Esophagus muscularis mucosa (tissue), 4 donors: ENCODE results near the gene ARCN1. TPM values are rescaled to one million over a fixed set of nuclear protein-coding genes. Genes with fewer than 3 reads are reported as not detected.

ENCODE experiments used
- DNase-seq: peaks from one replicate; pipeline ENCODE4 v3.0.0-alpha.2; 2017; ENCODE audit errors: extremely low spot score
- H3K27ac ChIP-seq, 4 donors: fragments of 200-600 bp; sonication (generic); replicated peaks in 1 of 4; 1 replicate in 3 of 4; 2 replicates in 1 of 4; pipeline ENCODE4 v1.5.1; 2016 to 2019; ENCODE audit warnings: mild to moderate bottlenecking in 1 of 4
- H3K27me3 ChIP-seq, 4 donors: fragments of 200-600 bp; sonication (generic); one replicate each; pipeline versions ENCODE4 v1.5.1 to v1.6.0; 2016 to 2019
- H3K36me3 ChIP-seq, 4 donors: fragments of 200-600 bp; sonication (generic); one replicate each; pipeline ENCODE4 v1.5.1; 2016 to 2019
- H3K4me1 ChIP-seq, 4 donors: fragments of 200-600 bp; sonication (generic); one replicate each; pipeline ENCODE4 v1.5.1; 2016 to 2019
- H3K4me3 ChIP-seq, 4 donors: fragments of 200-600 bp; sonication (generic); 1 replicate in 2 of 4; 2 replicates in 2 of 4; pipeline ENCODE4 v1.5.1; 2016 to 2019; ENCODE audit warnings: mild to moderate bottlenecking in 4 of 4, moderate library complexity in 1 of 4
- H3K9me3 ChIP-seq, 4 donors: fragments of 200-600 bp; sonication (generic); 1 replicate in 3 of 4; 2 replicates in 1 of 4; pipeline ENCODE4 v1.5.1; 2016 to 2019
- EP300 ChIP-seq: sonication (generic); formaldehyde crosslinking; IDR thresholded peaks from one replicate; pipeline ENCODE4 v1.6.1; 2017; ENCODE audit warnings: antibody characterized with exemption
- POLR2A ChIP-seq: fragments of 450-650 bp; IDR thresholded peaks from one replicate; pipeline ENCODE4 v1.6.1; 2017; ENCODE audit warnings: antibody characterized with exemption, moderate library complexity, mild to moderate bottlenecking, low read depth
- POLR2AphosphoS5 ChIP-seq, 2 donors: sonication (generic); formaldehyde crosslinking; IDR thresholded peaks; one replicate each; pipeline ENCODE4 v1.6.1; 2017; ENCODE audit warnings: antibody characterized with exemption in 2 of 2
- WGBS: methylation state at CpG from one replicate; pipeline ENCODE4 v1.1.5; 2018; 5-methylcytosine and 5-hydroxymethylcytosine counted together
- intact Hi-C: fragments of 100-400 bp; cut with DNase I; formaldehyde crosslinking; loops from one replicate; pipeline ENCODE4 v1.15.1; 2023
- total RNA-seq, 4 donors: library from RNA; depleted of rRNA; stranded (reverse); fragments of >200 nt; gene quantifications; one replicate each; pipeline versions ENCODE4 v1.1.0 to v1.2.1, GENCODE V29; 2016
- TF ChIP-seq, protein P1 (sequence below), 3 experiments: fragments of 200-600 bp in 2 of 3; fragments of 450-650 bp in 1 of 3; sonication (generic) in 2 of 3; IDR thresholded peaks; one replicate each; pipeline ENCODE4 v1.5.1; 2017 to 2019; ENCODE audit warnings: antibody characterized with exemption in 3 of 3, mild to moderate bottlenecking in 2 of 3, moderate library complexity in 1 of 3

Gene ARCN1
- total RNA-seq, 4 donors from 2014 or later = 83.9 to 115 (median 102) TPM

DNA sequence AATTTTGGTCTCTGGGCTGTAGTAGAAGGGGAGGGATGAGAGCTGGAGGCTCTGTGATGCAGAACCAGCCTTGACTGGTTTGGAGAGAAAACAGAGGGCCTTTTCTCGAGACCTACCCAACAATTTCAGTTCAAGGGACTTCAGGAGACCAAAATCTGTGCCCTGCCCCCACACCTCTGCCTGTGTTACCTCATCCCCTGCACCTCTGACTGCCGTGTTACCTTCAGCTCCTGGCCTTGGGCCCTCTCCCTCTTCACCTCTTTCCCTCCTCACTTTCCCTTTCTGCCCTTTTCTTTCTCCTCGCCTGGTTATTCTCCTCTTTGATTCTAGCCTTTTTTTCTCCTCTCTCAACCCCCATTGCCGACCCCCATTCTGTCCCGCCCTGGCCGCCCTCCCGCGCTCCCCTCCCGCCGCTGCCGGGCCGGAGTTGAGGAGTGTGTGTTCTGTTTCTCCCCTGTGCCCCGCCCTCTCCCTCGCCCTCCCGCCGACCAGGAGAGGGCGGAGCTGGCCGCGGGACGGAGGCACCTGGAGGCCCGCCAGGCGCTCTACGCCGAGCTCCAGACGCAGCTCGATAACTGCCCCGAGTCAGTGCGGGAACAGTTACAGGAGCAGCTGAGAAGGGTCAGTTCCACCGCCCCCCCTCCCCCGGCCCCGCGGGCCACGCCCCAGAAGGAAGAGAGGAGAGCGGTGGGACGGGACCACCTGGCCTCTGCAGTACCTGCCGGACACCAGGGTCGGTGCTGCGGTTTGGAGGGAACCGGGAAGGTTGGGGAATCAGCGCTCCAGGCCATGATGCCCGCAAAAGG, 62.4 kb downstream of the ARCN1 start:
- WGBS = 28% methylated on average over 28 of the region's 41 CpGs
- TF ChIP-seq, protein P1, sequence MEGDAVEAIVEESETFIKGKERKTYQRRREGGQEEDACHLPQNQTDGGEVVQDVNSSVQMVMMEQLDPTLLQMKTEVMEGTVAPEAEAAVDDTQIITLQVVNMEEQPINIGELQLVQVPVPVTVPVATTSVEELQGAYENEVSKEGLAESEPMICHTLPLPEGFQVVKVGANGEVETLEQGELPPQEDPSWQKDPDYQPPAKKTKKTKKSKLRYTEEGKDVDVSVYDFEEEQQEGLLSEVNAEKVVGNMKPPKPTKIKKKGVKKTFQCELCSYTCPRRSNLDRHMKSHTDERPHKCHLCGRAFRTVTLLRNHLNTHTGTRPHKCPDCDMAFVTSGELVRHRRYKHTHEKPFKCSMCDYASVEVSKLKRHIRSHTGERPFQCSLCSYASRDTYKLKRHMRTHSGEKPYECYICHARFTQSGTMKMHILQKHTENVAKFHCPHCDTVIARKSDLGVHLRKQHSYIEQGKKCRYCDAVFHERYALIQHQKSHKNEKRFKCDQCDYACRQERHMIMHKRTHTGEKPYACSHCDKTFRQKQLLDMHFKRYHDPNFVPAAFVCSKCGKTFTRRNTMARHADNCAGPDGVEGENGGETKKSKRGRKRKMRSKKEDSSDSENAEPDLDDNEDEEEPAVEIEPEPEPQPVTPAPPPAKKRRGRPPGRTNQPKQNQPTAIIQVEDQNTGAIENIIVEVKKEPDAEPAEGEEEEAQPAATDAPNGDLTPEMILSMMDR (IDR thresholded peaks at IDR 0.05) = peak; percentile 28 to 54 (median 43)
- TF ChIP-seq POLR2AphosphoS5 (IDR thresholded peaks at IDR 0.05) (peak; percentile 53 to 67), EP300 (no peak)
- no peaks in the 10 kb centered on the region for H3K27me3 ChIP-seq
- intact Hi-C loops = no loop called here
- no peak for DNase-seq
- H3K9me3 ChIP-seq = no peaks in the 10 kb centered on the region
- H3K4me1 ChIP-seq = peaks cover 48 to 62% (median 58%) of the 10 kb centered on the region in 4 donors
- H3K4me3 ChIP-seq = peak overlapping the region; percentile 42 to 55 (median 48)
- peak overlapping the region; percentile 81 to 87 (median 84) for H3K27ac ChIP-seq
- peaks cover 0 to 100% (median 56%) of the 10 kb centered on the region in 4 donors for H3K36me3 ChIP-seq

DNA sequence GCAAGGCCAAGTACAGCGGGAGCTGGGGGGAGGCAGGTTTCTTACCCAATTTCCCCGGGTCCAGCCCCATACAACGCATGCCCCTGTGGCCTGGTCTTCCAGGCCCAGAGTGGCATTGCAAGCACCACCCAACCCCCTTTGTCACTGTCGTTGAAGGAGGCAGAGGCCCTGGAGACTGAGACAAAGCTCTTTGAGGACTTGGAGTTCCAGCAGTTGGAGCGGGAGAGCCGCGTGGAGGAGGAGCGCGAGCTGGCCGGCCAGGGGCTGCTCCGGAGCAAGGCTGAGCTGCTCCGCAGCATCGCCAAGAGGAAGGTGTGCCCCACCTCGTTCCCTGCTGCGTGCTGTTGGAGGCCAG, 63.0 kb downstream of the ARCN1 start:
- Histone ChIP-seq H3K4me3 (peak overlapping the region; percentile 42 to 55 (median 48)), H3K27me3 (no peaks in the 10 kb centered on the region), H3K9me3 (no peaks in the 10 kb centered on the region), H3K4me1 (peaks cover 50 to 65% (median 58%) of the 10 kb centered on the region in 4 donors), H3K36me3 (peaks cover 0 to 100% (median 59%) of the 10 kb centered on the region in 4 donors), H3K27ac (peak overlapping the region; percentile 81 to 87 (median 84))
- intact Hi-C loops = no loop called here
- 45% methylated on average over 14 of the region's 15 CpGs for WGBS
- DNase-seq = no peak
- no peak for TF ChIP-seq POLR2AphosphoS5 (IDR thresholded peaks at IDR 0.05)
- TF ChIP-seq, protein P1 (IDR thresholded peaks at IDR 0.05) = no peak
- TF ChIP-seq EP300 = no peak
- TF ChIP-seq POLR2A = no peak

DNA sequence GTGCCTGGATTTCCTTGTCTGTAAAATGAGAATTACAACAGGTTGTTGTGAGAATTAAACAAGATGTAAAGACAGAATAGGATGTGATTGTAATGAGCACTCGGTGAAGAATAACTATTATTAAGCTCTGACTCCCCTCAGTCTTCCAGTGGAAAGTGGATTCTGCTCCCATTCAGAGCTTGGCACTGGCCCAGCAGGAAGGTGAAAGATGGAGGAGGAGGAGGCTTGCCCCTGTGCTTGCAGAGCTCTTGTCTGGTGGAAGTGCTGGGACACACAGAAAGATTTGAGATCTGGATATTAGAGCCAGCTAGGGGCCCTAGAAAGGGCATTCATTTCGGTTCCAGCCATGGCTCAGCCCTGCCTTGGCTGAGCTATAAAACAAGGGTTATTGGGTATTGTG, 63.4 kb downstream of the ARCN1 start:
- H3K4me3 ChIP-seq = peak overlapping the region in 2 of 4 donors; percentile 42 to 52
- H3K9me3 ChIP-seq = no peaks in the 10 kb centered on the region
- peaks cover 0 to 100% (median 61%) of the 10 kb centered on the region in 4 donors for H3K36me3 ChIP-seq
- H3K27ac ChIP-seq = peak overlapping the region; percentile 81 to 87 (median 84)
- intact Hi-C loops = no loop called here
- no peak for DNase-seq
- no peaks in the 10 kb centered on the region for H3K27me3 ChIP-seq
- WGBS = 57% methylated on average over 2 of the region's 2 CpGs
- TF ChIP-seq POLR2A = no peak
- no peak for TF ChIP-seq POLR2AphosphoS5 (IDR thresholded peaks at IDR 0.05)
- TF ChIP-seq, protein P1 (IDR thresholded peaks at IDR 0.05) = no peak
- TF ChIP-seq EP300 = no peak
- H3K4me1 ChIP-seq = peaks cover 55 to 69% (median 60%) of the 10 kb centered on the region in 4 donors

DNA sequence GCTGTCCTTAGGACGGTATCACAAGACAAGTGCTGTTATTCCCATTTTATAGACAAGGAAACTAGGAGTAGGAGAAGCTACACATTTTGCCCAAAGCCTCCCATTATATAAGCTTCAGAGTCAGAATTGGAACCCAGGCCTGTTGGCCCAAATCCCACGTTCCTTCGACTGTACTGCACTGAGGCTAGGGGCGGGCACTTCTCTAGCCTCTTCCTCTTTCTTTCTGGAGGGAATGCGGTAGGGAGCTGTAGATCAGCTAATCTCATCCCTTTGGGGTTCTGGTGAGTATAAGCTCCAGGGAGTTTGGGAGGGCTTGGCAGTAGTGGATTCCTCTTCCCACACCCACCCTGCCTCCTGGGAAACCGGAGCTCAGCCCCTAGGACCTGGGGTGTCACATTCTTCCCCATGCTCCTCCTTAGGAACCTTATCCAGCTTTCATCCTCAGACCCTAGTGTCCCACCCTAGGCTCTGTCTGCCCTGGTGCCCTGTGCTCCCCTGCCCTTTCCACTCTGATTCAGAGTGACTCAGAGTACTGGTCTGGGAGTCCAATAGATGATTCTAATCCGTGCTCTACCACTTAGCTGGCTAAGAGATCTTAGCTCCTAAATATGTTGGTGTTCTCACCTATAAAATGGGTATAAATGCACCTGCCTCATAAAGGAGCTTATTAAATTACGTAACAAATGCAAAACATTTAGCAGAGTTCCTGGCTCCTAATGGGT, 64.5 kb downstream of the ARCN1 start:
- DNase-seq = no peak
- H3K27me3 ChIP-seq = no peaks in the 10 kb centered on the region
- 80% methylated on average over 8 of the region's 8 CpGs for WGBS
- intact Hi-C loops = no loop called here
- peaks cover 0 to 100% (median 62%) of the 10 kb centered on the region in 4 donors for H3K36me3 ChIP-seq
- peak overlapping the region in 2 of 4 donors; percentile 26 to 87 for H3K27ac ChIP-seq
- no peak overlapping the region for H3K4me3 ChIP-seq
- peaks cover 55 to 77% (median 68%) of the 10 kb centered on the region in 4 donors for H3K4me1 ChIP-seq
- no peak for TF ChIP-seq EP300
- TF ChIP-seq, protein P1 (IDR thresholded peaks at IDR 0.05) = no peak
- TF ChIP-seq POLR2AphosphoS5 (IDR thresholded peaks at IDR 0.05) = no peak
- TF ChIP-seq POLR2A = no peak
- H3K9me3 ChIP-seq = no peaks in the 10 kb centered on the region
